Right cardiac atrium (tissue), 5 donors: ENCODE results near the gene CT83. TPM values are rescaled to one million over a fixed set of nuclear protein-coding genes. Genes with fewer than 3 reads are reported as not detected.

Experiments used
- ATAC-seq, 2 donors: fragments of 200-7000 bp; cut with Tn5 transposase; one replicate each; pipeline versions ENCODE4 v1.8.0 to v1.9.1; 2020; ENCODE audit warnings: moderate library complexity in 2 of 2, mild to moderate bottlenecking in 1 of 2
- DNase-seq, 3 donors: peaks; one replicate each; pipeline ENCODE4 v3.0.0-alpha.2; 2020
- H3K27ac ChIP-seq: one replicate; pipeline ENCODE4 v1.5.1; 2013; ENCODE audit warnings: mild to moderate bottlenecking, low read length, control low read depth, moderate library complexity
- H3K27me3 ChIP-seq: one replicate; pipeline ENCODE4 v1.6.1; 2013; ENCODE audit not compliant: control insufficient read depth, insufficient read depth
- H3K4me1 ChIP-seq: one replicate; pipeline ENCODE4 v1.6.1; 2013; ENCODE audit warnings: low read length; ENCODE audit not compliant: control insufficient read depth, insufficient read depth
- H3K4me3 ChIP-seq: one replicate; pipeline ENCODE4 v1.5.1; 2013; ENCODE audit warnings: low read length, control low read depth
- H3K9me3 ChIP-seq: one replicate; pipeline ENCODE4 v1.6.1; 2013; ENCODE audit warnings: low read length; ENCODE audit not compliant: control insufficient read depth
- WGBS: extraction: QIAGEN DNeasy Blood & Tissue Kit; methylation state at CpG from one replicate; pipeline ENCODE4 v1.1.7; 2013; 5-methylcytosine and 5-hydroxymethylcytosine counted together
- intact Hi-C, 4 donors: fragments of 100-400 bp; cut with DNase I; formaldehyde crosslinking; loops; one replicate each; pipeline versions ENCODE4 v1.11.0 to v1.14.0; 2022 to 2023
- long read RNA-seq, 4 donors: library from polyadenylated mRNA; unstranded; transcript quantifications; one replicate each; pipeline ENCODE4 v2.0.0, GENCODE V29; 2020 to 2021
- polyA plus RNA-seq: library from polyadenylated mRNA; stranded (reverse); fragments of 200-250 nt; gene quantifications from one replicate; pipeline ENCODE4 v1.2.3, GENCODE V29; 2013
- total RNA-seq, 4 donors: library from RNA; stranded (reverse); fragmentation: NEBNext Ultra II Directional; extraction: Animal tissue kit (Norgen Biotek cat#: 25700); gene quantifications; one replicate each; pipeline ENCODE4 v1.2.1, GENCODE V29; 2021
- donor health status: healthy with polysubstance abuse.
- donor health status: DM: no; HTN: yes; CAD: no.
- donor health status: DM: no; HTN: no; CAD: no.
- donor health status: DM: no; HTN: yes; CAD: no; lungs with severe emphysema.
- donor health status: DM: yes; HTN: yes; CAD: no.

Gene CT83, protein sequence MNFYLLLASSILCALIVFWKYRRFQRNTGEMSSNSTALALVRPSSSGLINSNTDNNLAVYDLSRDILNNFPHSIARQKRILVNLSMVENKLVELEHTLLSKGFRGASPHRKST
- not detected for total RNA-seq
- not detected for polyA plus RNA-seq
- long read RNA-seq, donor 1, result 0 reads
- long read RNA-seq, donor 2, result 0 reads
- long read RNA-seq, donor 3, result 0 reads
- long read RNA-seq, donor 4, result 0 reads

DNA sequence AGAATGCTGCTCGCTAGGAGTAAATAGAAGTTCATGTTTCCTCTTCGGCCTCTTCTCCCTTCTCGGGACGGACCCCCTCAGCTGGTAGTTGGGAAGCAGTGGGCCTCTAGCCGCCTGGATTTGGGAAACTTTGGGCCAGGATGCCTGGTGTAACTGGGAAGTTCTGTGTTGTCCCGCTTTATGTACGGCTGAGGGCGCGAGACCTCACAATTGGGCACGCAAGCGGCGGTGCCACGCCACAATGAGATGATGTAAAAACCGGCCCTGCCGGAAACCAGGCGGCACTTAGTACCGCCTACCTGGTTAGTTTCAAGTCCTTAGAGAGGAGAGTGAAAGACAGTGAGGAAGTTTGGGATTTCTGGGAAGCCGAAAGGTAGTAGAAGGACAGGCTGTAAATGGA is at the start of gene CT83:
CT83 (minus strand) TSS at position 155 of the 400 bp plus-strand sequence; CDS start at position 35, 120 bp downstream.
- Histone ChIP-seq H3K9me3 (no peaks in the 10 kb centered on the region), H3K4me3 (no peak within 1 kb of the TSS), H3K27ac (no peak within 1 kb of the TSS), H3K27me3 (no peaks in the 10 kb centered on the region), H3K4me1 (no peaks in the 10 kb centered on the region)
- no peak for DNase-seq
- intact Hi-C loops, result no loop called here
- no peak for ATAC-seq
- WGBS, result 92% methylated on average over 18 of the region's 18 CpGs

DNA sequence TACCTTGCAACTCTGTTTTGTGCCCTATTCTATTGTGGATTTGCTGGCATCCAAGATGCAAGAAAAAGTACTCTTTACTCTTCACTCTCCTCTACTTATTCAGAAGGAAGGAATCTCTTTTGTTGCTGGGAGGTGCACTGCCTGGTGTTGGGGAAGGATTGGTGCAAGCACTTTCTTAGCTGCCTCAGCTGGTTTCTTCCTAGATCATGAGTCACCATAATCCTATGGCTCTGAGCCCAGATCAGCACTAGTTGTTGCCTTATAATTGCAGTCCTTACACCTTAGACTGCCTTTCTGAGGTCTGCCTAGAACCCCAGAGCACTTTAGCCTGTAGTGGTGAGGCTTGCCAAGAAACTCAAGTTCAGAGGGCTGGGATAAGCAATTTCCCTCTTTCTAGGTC is 37.0 kb upstream of the CT83 start:
- ATAC-seq (no peak), DNase-seq (no peak)
- Histone ChIP-seq H3K27me3 (no peaks in the 10 kb centered on the region), H3K27ac (no peak overlapping the region), H3K4me1 (no peaks in the 10 kb centered on the region), H3K9me3 (no peaks in the 10 kb centered on the region), H3K4me3 (no peak overlapping the region)
- intact Hi-C loops, result no loop called here

DNA sequence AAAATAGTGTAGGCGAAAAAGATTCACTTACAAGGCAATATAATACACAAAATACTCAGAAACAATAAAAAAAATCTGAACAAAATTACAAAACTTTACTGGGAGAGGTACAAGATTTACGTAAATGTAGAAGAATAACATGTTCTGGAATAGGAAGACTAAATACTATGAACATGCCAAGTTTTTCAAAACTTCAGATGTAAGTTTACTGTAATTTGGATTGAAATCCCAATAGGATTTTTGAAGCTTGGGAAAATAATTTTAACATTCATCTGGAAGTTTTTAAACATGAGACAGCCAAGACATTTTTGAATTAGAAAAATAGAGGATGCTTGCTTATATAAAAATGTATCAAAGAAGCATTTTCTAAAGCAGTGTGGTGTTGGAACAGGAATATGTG is 30.5 kb upstream of the CT83 start:
- Histone ChIP-seq H3K4me3 (no peak overlapping the region), H3K27ac (no peak overlapping the region), H3K27me3 (no peaks in the 10 kb centered on the region), H3K9me3 (no peaks in the 10 kb centered on the region), H3K4me1 (no peaks in the 10 kb centered on the region)
- DNase-seq (no peak), ATAC-seq (no peak)
- intact Hi-C loops, result no loop called here
- WGBS, result 53% methylated on average over 2 of the region's 2 CpGs

DNA sequence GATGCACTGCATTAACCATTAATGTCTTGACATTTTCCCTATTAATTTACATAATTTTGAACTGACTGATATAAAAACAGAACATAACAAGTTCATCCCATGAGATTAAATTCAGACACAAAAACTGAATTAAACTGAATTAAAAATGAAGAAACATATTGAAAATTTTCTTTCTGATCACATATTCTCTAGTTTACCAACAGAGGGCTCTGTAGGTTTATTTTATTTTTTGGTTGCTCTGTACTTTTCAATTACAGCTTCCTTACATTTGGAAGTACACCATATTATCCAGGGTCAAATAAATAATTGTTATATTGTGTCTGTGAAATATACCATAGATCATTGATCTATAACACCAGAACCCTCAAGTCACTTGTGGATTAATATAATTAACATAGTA is 27.3 kb upstream of the CT83 start:
- Histone ChIP-seq H3K4me1 (no peaks in the 10 kb centered on the region), H3K4me3 (no peak overlapping the region), H3K27ac (no peak overlapping the region), H3K9me3 (no peaks in the 10 kb centered on the region), H3K27me3 (no peaks in the 10 kb centered on the region)
- ATAC-seq, result no peak
- intact Hi-C loops, result no loop called here
- DNase-seq, result no peak

DNA sequence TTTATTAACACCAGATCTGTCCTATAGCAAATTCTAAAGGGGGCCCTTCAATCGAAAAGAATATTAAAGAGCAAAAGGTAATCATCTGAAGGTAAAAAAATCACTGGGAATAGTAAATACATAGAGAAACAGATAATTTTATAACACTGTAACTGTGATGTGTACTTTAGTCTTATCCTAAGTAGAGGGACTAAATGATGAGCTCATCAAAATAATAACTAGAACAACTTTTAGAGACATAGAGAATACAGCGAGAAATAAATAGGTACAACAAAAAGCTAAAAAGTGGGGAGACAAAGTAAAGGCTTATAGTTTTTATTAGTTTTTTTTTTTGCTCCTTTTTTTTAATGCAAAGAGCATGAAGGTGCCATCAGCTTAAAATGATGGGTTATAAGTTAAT is 17.3 kb upstream of the CT83 start:
- Histone ChIP-seq H3K9me3 (no peaks in the 10 kb centered on the region), H3K4me3 (no peak overlapping the region), H3K27me3 (no peaks in the 10 kb centered on the region), H3K4me1 (no peaks in the 10 kb centered on the region), H3K27ac (no peak overlapping the region)
- ATAC-seq (no peak), DNase-seq (no peak)
- 88% methylated on average over 2 of the region's 2 CpGs for WGBS
- intact Hi-C loops, result no loop called here

DNA sequence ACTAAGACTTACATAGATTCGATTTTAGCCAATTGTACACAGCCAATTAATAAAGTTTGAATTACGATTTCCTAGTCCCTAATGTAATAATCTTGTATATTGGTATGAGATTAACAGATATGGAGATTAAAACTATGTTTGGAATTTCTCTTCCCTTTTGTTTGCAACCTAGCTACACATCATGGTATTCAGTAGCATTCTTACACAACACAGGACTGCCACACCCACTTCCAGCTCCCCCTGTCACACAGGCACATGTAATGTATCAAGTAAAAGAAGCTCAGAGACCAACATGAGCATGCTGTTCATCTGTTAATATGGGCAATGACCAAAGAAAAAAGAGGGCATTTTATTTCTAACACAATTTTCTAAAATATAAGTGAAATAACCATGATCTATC is 13.6 kb downstream of the CT83 start:
- no peak overlapping the region for H3K27ac ChIP-seq
- no peaks in the 10 kb centered on the region for H3K27me3 ChIP-seq
- intact Hi-C loops, result no loop called here
- H3K9me3 ChIP-seq, result no peaks in the 10 kb centered on the region
- H3K4me1 ChIP-seq, result no peaks in the 10 kb centered on the region
- H3K4me3 ChIP-seq, result no peak overlapping the region
- ATAC-seq, result no peak
- WGBS, result 72% methylated on average over 2 of the region's 2 CpGs
- no peak for DNase-seq

DNA sequence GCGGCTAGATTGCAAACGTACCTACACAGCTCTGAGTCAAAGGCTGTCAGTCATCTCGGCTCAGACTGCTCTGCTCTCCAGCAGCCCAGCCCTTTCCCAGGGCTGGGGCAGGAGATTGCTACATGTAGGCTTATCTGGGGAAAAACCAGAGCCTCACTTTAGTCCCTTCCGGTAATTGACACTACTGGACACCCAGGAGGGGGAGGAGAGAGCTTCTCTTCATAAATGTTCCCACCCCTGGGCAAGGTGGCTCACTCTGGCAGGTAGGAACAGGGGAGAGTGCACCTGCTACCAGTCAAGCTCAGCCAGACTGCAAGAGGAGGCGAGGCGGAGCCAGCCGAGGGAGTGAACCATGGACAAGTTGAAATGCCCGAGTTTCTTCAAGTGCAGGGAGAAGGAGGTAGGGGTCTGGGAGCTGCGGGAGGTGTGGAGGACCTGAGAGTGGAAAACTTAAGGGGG is 26.4 kb downstream of the CT83 start, which contains the start of gene SLC6A14:
SLC6A14 (plus strand) TSS at position 249 of the 459 bp plus-strand sequence; CDS start at position 353, 104 bp downstream.
- 66% methylated on average over 9 of the region's 9 CpGs for WGBS
- intact Hi-C loops, result no loop called here
- no peak for DNase-seq
- Histone ChIP-seq H3K4me1 (no peaks in the 10 kb centered on the region), H3K27ac (no peak within 1 kb of the TSS), H3K27me3 (no peaks in the 10 kb centered on the region), H3K4me3 (no peak within 1 kb of the TSS), H3K9me3 (no peaks in the 10 kb centered on the region)
- no peak for ATAC-seq

DNA sequence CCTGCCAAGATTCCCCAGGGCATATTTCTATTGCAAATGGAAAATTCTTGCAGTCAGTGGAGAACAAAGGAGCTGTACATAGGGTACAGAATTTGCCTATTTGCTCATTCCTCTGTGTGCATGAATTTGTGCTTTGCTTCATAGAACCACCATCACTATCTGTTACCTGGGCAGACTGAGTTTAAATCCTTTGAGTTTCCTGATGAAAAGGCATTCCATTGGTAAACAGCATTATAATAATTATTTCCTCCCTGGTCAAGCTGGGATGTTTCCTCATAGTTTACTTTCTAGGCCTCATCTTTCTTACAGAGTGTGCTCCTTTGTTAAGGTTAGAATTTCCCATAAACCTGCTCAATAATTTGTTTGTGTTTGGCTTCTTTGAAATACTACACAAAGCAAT is 27.2 kb downstream of the CT83 start:
- Histone ChIP-seq H3K4me3 (no peak overlapping the region), H3K9me3 (no peaks in the 10 kb centered on the region), H3K4me1 (no peaks in the 10 kb centered on the region), H3K27ac (no peak overlapping the region), H3K27me3 (no peaks in the 10 kb centered on the region)
- ATAC-seq (no peak), DNase-seq (no peak)
- intact Hi-C loops, result no loop called here

DNA sequence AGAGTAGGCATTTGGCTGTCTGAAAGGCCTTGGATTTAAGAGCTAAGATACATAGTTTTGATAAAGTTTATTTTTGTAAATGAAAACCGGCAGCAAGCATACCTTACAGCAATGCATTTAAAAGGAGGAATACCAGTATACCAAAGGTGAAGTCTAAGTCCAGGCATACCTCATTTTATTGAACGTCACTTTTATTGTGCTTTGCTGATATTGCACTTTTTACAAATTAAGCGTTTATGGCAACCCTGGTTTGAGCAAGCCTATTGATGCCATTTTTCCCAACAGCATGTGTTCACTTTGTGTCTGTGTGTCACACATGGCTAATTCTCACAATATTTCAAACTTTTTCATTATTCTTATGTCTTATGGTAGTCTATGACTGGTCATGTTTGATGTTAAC is 34.8 kb downstream of the CT83 start:
- Histone ChIP-seq H3K4me1 (no peaks in the 10 kb centered on the region), H3K9me3 (no peaks in the 10 kb centered on the region), H3K4me3 (no peak overlapping the region), H3K27ac (no peak overlapping the region), H3K27me3 (no peaks in the 10 kb centered on the region)
- intact Hi-C loops, result no loop called here
- ATAC-seq (no peak), DNase-seq (no peak)
- 91% methylated on average over 3 of the region's 3 CpGs for WGBS

DNA sequence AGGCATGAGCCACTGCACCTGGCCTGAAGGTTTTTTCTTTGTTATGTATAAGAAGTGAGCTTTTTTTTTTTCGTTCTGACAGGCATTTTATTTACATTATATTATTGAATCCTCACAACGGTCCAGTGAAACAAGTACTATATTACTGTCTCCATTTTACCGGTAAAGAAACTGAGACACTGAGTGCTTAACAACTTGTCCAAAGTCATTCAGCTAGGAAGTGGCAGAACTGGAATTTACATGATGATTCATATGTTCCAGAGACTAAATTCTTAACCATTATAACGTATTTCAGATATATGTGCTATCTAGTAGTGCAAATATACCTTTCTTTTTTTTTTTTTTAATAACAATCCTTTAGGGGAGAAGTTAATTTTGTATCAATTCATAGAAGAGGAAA is 44.8 kb downstream of the CT83 start:
- intact Hi-C loops, result no loop called here
- H3K9me3 ChIP-seq, result no peaks in the 10 kb centered on the region
- ATAC-seq (no peak), DNase-seq (no peak)
- no peak overlapping the region for H3K27ac ChIP-seq
- WGBS, result 72% methylated on average over 4 of the region's 4 CpGs
- H3K27me3 ChIP-seq, result no peaks in the 10 kb centered on the region
- H3K4me3 ChIP-seq, result no peak overlapping the region
- H3K4me1 ChIP-seq, result no peaks in the 10 kb centered on the region

DNA sequence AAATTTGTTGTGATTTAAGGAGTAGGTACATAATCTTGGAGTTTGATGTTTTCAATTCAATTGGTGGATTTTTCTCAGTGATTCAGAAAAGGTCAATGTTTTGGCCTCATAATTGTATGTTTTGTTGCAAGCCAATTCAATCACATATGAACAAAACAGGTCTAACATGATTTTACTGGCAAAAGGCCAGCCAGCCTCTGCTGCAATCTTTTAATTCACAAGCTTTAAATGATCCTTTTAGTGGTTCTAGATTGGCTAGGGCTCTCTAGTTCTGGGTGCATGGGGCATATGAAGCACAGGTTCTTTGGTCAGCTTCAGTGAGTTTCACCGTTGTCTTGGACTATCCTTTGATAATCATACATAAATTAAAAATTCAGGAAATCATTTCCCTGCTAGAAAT is 45.6 kb downstream of the CT83 start:
- Histone ChIP-seq H3K4me3 (no peak overlapping the region), H3K27me3 (no peaks in the 10 kb centered on the region), H3K27ac (no peak overlapping the region), H3K9me3 (no peaks in the 10 kb centered on the region), H3K4me1 (no peaks in the 10 kb centered on the region)
- 89% methylated on average over 1 of the region's 1 CpG for WGBS
- intact Hi-C loops, result no loop called here
- DNase-seq (no peak), ATAC-seq (no peak)

DNA sequence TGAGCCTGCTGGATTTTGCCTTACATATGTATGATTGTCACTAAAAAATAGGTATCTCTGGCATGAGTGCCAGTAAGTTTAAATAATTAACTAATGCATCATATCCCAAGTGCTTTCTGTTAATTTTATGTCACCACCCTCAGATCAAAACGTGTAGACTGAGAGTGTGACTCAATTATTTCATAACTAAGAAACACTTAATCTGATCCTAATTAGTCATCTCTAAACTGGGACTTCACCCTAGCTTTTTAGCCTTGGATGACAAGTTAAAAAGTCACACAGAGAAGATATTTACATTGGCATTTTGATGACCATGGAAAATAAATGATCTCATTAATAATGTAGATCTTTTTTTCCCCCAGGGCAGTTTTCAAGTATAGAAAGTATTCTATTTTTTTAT is 49.5 kb downstream of the CT83 start:
- intact Hi-C loops, result no loop called here
- WGBS, result 13% methylated on average over 1 of the region's 1 CpG

More for the DNA sequence above, 49.5 kb downstream of the CT83 start:
- DNase-seq, result no peak
- no peaks in the 10 kb centered on the region for H3K27me3 ChIP-seq
- H3K27ac ChIP-seq, result no peak overlapping the region
- ATAC-seq, result no peak
- H3K9me3 ChIP-seq, result no peaks in the 10 kb centered on the region
- H3K4me3 ChIP-seq, result no peak overlapping the region
- no peaks in the 10 kb centered on the region for H3K4me1 ChIP-seq
